Activated naive CD8-positive, alpha-beta T cell treated with anti-CD3 and anti-CD28 coated beads, Interleukin-2, amount 50 U/mL, for 16 hours (primary cell): Measurements from ENCODE around the gene CPT1B.
A peak's percentile ranks its signal among the peaks of the same experiment; 100 is the strongest.

ENCODE experiments used
- DNase-seq: peaks from one replicate; pipeline ENCODE4 v3.0.0-alpha.2; 2020; ENCODE audit warnings: low read depth, low spot score

Gene CPT1B

GRCh38 chr22:50570861-50571260, 7.4 kb downstream of the CPT1B start:
- no peak for DNase-seq

- no peak for DNase-seq
Observed at GRCh38 chr22:50569896-50570535, 8.2 kb downstream of the CPT1B start.

- no peak for DNase-seq
Observed at GRCh38 chr22:50569041-50569459, 9.2 kb downstream of the CPT1B start.

GRCh38 chr22:50568626-50569025, 9.6 kb downstream of the CPT1B start:
- no peak for DNase-seq

GRCh38 chr22:50567721-50568252, 10.4 kb downstream of the CPT1B start:
- DNase-seq: no peak

- DNase-seq: no peak
Observed at GRCh38 chr22:50564289-50564688, 13.9 kb downstream of the CPT1B start.

GRCh38 chr22:50563413-50564160, 14.6 kb downstream of the CPT1B start:
- no peak for DNase-seq

- peak; percentile 95 for DNase-seq
Observed at GRCh38 chr22:50562523-50563412, 15.5 kb downstream of the CPT1B start, which contains the start of gene SYCE3. SYCE3 (minus strand) TSS chr22:50562919; CDS start chr22:50556405, 6,514 bp downstream.

- no peak for DNase-seq
Observed at GRCh38 chr22:50561401-50562358, 16.5 kb downstream of the CPT1B start.

- no peak for DNase-seq
Observed at GRCh38 chr22:50560034-50560433, 18.2 kb downstream of the CPT1B start.

GRCh38 chr22:50556703-50557102, 21.5 kb downstream of the CPT1B start:
- no peak for DNase-seq

GRCh38 chr22:50553310-50553709, 24.9 kb downstream of the CPT1B start:
- DNase-seq: no peak

- no peak for DNase-seq
Observed at GRCh38 chr22:50551160-50551752, 27.0 kb downstream of the CPT1B start.

GRCh38 chr22:50550395-50550794, 27.8 kb downstream of the CPT1B start:
- DNase-seq: no peak

- DNase-seq: no peak
Observed at GRCh38 chr22:50548921-50549790, 29.1 kb downstream of the CPT1B start.

- no peak for DNase-seq
Observed at GRCh38 chr22:50548040-50548920, 29.9 kb downstream of the CPT1B start.

- no peak for DNase-seq
Observed at GRCh38 chr22:50547263-50547985, 30.8 kb downstream of the CPT1B start.
